ENCODE measurements around the gene DMRTA2. TPM values are rescaled to one million over a fixed set of nuclear protein-coding genes. Genes with fewer than 3 reads are reported as not detected.
A peak's percentile ranks its signal among the peaks of the same experiment; 100 is the strongest.

DMRTA2 gene
- total and polyA plus RNA-seq, 2 donors (not counting 1 experiment from before 2014, with no cell fraction given): not detected

GRCh38 chr1:50418600-50419109 is 4.6 kb downstream of the DMRTA2 start:
- H3K27me3 ChIP-seq (replicated peaks in 1 of 4; ENCODE audit: control extremely low read depth in 1 of 4, control insufficient read depth in 3 of 4, insufficient read depth in 4 of 4, low read length in 3 of 4): peaks cover 0 to 96% (median 67%) of the 10 kb centered on the region in 4 experiments
- no peak for ATAC-seq (ENCODE audit: low read depth)
- ChIA-PET POLR2A (no interaction called here), CTCF (no interaction called here)
- no peak overlapping the region for H3K4me3 ChIP-seq (ENCODE audit: control extremely low read depth in 1 of 5, extremely low read depth in 1 of 5, insufficient read depth in 1 of 5, low read depth in 2 of 5, low read length in 4 of 5)
- intact Hi-C loops (cut with micrococcal nuclease): no loop called here
- H3K9ac ChIP-seq (ENCODE audit: low read length): no peak overlapping the region
- TF ChIP-seq CTCF (IDR thresholded peaks at IDR 0.05) (no peak), EZH2 (IDR thresholded peaks at IDR 0.05; ENCODE audit: borderline replicate concordance, insufficient read depth, low read depth, low read length, poor library complexity, severe bottlenecking) (no peak)
- peak overlapping the region; percentile 33 for H2AFZ ChIP-seq (ENCODE audit: insufficient read depth, low read depth, low read length, poor library complexity, severe bottlenecking)
- peak overlapping the region; percentile 55 for H3K4me3 Mint-ChIP-seq
- H3K36me3 ChIP-seq (replicated peaks in 1 of 2; ENCODE audit: control extremely low read depth in 1 of 2, control insufficient read depth in 1 of 2, extremely low read depth in 1 of 2, insufficient read depth in 2 of 2, low read length in 1 of 2): no peaks in the 10 kb centered on the region
- 7% methylated on average over 64 of the region's 64 CpGs for WGBS (ENCODE audit: insufficient coverage)
- peak; percentile 47 for DNase-seq
- peaks cover 0 to 86% (median 0%) of the 10 kb centered on the region in 3 donors for H3K9me3 ChIP-seq (ENCODE audit: control extremely low read depth in 1 of 3, control insufficient read depth in 2 of 3, insufficient read depth in 1 of 3, low read length in 2 of 3)
- peaks cover 40 to 65% of the 10 kb centered on the region in 2 donors for H3K4me1 ChIP-seq (ENCODE audit: control insufficient read depth in 2 of 2, insufficient read depth in 2 of 2, low read length in 2 of 2)
- peaks cover 67% of the 10 kb centered on the region for H3K27me3 Mint-ChIP-seq
- peaks cover 42% of the 10 kb centered on the region for H3K4me1 Mint-ChIP-seq
- H3K27ac ChIP-seq (ENCODE audit: low read length in 2 of 2): no peak overlapping the region
- no peaks in the 10 kb centered on the region for H3K79me2 ChIP-seq (ENCODE audit: control insufficient read depth, insufficient read depth, low read length)
- no peaks in the 10 kb centered on the region for H4K20me1 ChIP-seq (ENCODE audit: control insufficient read depth, insufficient read depth, low read length, poor library complexity, severe bottlenecking)
- no peaks in the 10 kb centered on the region for H3K9me3 Mint-ChIP-seq (ENCODE audit: insufficient read depth)
- H3K27ac Mint-ChIP-seq: no peak overlapping the region
- peak overlapping the region; percentile 69 for H3K4me2 ChIP-seq (replicated peaks; ENCODE audit: low read depth, low read length, poor library complexity, severe bottlenecking)

GRCh38 chr1:50417946-50418599 is 5.2 kb downstream of the DMRTA2 start:
- POLR2A ChIA-PET: no interaction called here
- intact Hi-C loops (cut with micrococcal nuclease): no loop called here
- Histone ChIP-seq H3K27me3 (replicated peaks in 1 of 4; ENCODE audit: control extremely low read depth in 1 of 4, control insufficient read depth in 3 of 4, insufficient read depth in 4 of 4, low read length in 3 of 4) (peaks cover 0 to 91% (median 62%) of the 10 kb centered on the region in 4 experiments), H3K9ac (ENCODE audit: low read length) (no peak overlapping the region), H3K4me1 (ENCODE audit: control insufficient read depth in 2 of 2, insufficient read depth in 2 of 2, low read length in 2 of 2) (peaks cover 34 to 59% of the 10 kb centered on the region in 2 donors), H2AFZ (ENCODE audit: insufficient read depth, low read depth, low read length, poor library complexity, severe bottlenecking) (no peak overlapping the region), H3K27ac (ENCODE audit: low read length in 2 of 2) (no peak overlapping the region), H3K9me3 (ENCODE audit: control extremely low read depth in 1 of 3, control insufficient read depth in 2 of 3, insufficient read depth in 1 of 3, low read length in 2 of 3) (peaks cover 0 to 87% (median 0%) of the 10 kb centered on the region in 3 donors), H3K36me3 (replicated peaks in 1 of 2; ENCODE audit: control extremely low read depth in 1 of 2, control insufficient read depth in 1 of 2, extremely low read depth in 1 of 2, insufficient read depth in 2 of 2, low read length in 1 of 2) (no peaks in the 10 kb centered on the region), H3K79me2 (ENCODE audit: control insufficient read depth, insufficient read depth, low read length) (no peaks in the 10 kb centered on the region), H4K20me1 (ENCODE audit: control insufficient read depth, insufficient read depth, low read length, poor library complexity, severe bottlenecking) (no peaks in the 10 kb centered on the region), H3K4me3 (ENCODE audit: control extremely low read depth in 1 of 5, extremely low read depth in 1 of 5, insufficient read depth in 1 of 5, low read depth in 2 of 5, low read length in 4 of 5) (no peak overlapping the region), H3K4me2 (replicated peaks; ENCODE audit: low read depth, low read length, poor library complexity, severe bottlenecking) (peak overlapping the region; percentile 69)
- DNase-seq (no peak), ATAC-seq (ENCODE audit: low read depth) (no peak)
- CTCF ChIA-PET: no interaction called here
- 28% methylated on average over 10 of the region's 20 CpGs for WGBS (ENCODE audit: insufficient coverage)
- Mint-ChIP-seq H3K27ac (no peak overlapping the region), H3K9me3 (ENCODE audit: insufficient read depth) (no peaks in the 10 kb centered on the region), H3K4me3 (peak overlapping the region; percentile 55), H3K4me1 (peaks cover 38% of the 10 kb centered on the region), H3K27me3 (peaks cover 66% of the 10 kb centered on the region)
- TF ChIP-seq EZH2 (IDR thresholded peaks at IDR 0.05; ENCODE audit: borderline replicate concordance, insufficient read depth, low read depth, low read length, poor library complexity, severe bottlenecking) (no peak), CTCF (IDR thresholded peaks at IDR 0.05) (no peak)

Measured in B cell (primary cell).